ENCODE measurements around the gene HDAC4.
A peak's percentile ranks its signal among the peaks of the same experiment; 100 is the strongest.

Gene HDAC4

DNA sequence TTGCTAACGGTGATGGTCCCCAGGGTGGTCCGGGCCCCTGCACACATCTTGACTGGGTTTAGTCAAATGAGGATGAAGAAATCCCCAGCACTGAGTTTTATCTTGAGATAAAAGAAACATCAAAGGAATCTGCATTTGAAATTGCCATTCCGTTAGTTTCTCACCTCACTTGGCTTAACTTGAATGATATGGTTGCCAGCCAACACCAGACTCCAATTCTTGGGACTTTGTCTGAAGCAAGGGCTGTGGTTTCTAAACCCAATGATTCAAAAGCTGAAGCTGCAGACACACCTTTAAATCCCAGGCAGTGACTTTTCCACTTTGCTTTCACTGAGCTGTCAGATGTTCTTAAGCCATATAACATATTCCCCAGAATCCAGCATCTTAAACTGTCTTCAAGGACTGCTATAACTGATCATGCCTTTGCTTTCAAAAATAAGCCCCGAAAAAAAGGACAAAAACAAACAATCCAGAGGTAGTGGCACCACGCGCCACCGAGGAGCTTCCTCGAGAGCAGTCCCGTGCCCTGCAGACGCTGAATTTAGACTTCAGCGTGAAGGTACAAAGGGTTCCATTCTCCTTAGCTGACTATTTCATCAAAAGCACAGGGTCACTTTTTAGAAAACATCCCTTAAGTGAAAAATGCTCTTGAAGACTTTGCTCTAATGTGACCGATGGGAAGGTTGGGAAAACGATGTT lies 189.3 kb downstream of the HDAC4 start:
- DNase-seq: no peak

DNA sequence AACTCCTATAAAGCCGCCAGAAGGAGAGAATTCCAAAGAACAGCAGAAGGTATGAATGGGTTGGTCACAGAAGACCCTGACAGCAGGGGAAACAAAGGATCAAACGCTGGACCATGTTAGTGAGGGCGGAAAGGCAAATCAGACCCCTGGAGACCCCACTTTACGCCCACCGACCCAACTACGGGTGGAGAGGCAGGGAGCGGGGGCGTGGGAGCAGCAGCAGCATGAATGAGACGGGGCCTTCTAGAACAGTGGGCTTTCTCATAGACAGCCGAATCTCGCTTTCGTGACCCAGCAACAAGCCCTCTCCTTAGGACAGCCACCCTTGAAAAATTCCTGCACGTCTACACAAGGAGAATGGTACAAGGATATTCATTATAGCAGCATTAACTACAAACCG lies 191.0 kb downstream of the HDAC4 start:
- no peak for DNase-seq

- peak; percentile 89 for DNase-seq
These were observed 192.2 kb downstream of the HDAC4 start for GRCh38 chr2:239208465-239209180.

DNA sequence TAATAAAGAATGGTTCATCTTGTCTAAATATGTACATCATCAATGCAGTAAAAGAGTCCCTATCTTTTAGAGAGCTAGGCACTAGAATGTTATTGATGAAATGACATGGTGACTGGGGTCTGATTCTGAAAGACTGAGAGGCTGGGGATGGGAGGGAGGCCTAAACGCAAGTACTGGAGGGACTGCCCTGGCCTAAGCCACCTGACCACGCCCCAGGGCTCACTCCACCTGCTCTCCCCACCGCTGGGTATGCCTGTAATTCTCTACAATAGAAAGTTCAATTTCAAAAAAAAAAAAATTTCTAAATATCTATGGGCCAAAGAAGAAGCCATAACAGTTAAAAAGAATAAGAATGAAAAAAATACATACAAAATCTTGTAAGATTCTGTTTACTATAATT lies 194.0 kb downstream of the HDAC4 start:
- no peak for DNase-seq

DNA sequence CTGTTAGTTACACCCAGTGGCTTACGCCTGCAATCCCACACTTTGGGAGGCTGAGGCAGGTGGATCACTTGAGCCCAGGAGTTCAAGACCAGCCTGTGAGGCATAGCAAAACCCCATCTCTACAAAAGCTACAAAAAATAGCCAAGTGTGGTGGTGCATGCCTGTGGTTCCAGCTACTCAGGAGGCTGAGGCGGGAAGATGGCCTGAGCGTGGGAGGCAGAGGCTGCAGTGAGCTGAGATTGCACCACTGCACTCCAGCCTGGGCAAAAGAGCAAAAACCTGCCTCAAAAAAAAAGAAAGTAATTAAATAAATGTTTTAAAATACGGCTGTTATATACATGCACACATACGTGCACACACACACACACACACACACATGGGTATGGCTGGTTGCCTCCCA lies 194.8 kb downstream of the HDAC4 start:
- no peak for DNase-seq

DNA sequence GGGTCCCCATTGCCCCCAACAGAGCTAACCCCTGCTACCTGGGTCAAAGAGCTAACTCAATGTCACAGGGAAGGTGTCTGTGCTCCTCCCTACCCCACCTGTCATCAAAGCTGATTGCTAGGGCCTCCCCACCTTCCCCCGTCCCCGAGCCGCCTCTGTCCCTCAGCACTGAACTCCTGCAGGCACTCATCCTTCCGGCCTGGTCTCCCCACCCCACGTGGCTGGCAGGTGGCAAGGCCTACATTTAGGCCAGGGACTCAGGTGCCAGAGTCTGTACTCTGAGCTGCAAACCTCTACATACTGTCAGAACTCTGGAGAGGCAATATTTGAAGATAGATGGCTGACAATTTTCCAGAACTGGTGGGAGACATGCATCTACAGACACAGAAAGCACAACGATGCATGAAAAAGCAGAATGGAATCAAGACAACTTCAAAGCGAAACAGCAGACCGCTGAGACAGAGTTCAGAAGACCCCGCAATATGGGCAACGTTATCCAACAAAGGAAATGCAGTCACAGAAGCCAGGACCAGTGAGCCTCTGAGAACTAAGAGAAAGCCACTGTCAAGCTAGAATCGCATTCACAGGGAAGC lies 195.8 kb downstream of the HDAC4 start:
- DNase-seq: no peak

GRCh38 chr2:239204136-239204875 lies 196.5 kb downstream of the HDAC4 start:
- no peak for DNase-seq

GRCh38 chr2:239203443-239204135 lies 197.2 kb downstream of the HDAC4 start:
- no peak for DNase-seq

DNA sequence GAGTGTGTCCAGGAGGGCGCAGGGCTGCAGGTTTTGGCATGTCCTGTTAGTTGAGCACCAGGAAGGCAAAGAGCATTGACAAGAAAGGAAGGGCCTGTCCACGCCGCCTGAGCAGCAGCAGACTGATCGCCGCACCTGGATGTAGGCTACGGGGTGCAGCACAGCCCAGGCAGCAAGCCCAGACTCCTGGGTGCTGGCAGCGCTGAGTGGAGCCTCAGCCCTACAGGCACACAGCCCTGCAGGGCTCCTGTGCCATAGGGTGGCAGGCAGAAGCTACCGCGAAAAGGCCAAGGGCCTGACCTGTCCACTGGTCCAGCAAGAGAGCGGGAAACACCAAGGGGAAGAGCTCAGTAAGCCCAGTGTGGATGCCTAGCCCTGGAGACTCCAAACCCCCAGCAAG lies 198.0 kb downstream of the HDAC4 start:
- DNase-seq: no peak

DNA sequence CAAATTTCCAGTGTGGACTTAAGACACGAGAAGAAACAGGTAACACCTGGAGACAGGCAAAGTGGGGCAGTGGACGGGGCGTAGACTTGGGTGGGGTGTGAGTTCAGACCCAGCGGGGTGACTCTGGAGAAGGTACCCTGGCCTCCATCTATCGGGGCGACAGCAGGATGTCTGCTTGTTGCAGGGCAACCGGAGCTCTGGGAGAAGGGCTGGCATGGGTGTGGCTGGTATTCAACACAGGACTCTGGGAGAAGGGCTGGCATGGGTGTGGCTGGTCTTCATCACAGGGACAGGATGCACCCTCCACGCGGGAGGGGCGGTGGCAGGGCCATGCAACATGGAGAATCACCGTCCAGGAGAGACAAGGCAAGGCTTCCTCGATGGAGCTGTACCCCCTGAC lies 198.5 kb downstream of the HDAC4 start:
- DNase-seq: no peak

DNA sequence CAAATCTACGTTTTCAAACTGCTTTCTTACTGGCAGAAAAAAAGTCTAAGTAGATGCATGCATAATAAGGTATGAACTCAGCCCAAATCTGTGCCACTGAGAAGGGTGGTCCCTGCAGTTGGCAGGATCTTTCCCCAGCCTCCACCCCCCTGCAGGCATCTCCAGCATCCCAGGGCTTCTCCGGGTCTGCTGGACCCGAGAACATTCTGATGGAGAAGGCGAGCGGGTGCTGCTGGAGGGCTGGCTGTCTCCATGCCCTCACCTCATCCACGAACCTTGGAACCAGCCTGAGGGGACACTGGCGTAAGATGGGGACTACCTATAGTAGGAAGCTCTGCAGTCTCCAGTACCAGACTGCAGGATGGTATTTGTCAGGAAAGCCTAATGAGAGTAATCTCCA lies 198.9 kb downstream of the HDAC4 start:
- DNase-seq: no peak

DNA sequence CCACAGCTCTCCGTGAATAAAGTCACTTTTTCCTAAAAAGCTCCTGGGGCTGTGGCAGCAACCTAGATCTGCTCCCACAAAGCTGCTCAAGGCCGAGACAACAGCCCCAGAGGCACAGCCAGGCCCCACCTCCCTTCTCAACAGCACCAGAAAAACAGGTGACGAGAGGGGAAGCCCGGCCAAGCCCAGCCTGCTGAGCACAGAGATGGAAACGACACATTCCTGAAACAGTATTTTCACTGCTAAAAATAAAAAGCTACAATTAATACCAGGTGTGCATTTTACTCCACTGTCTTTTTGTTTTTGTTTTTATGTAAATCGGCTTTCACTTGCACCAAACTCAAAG lies 199.3 kb downstream of the HDAC4 start:
- DNase-seq: no peak

- DNase-seq: no peak
These were observed 199.9 kb downstream of the HDAC4 start for GRCh38 chr2:239200646-239201530.

- no peak for DNase-seq
These were observed 201.6 kb downstream of the HDAC4 start for GRCh38 chr2:239199041-239199768.

GRCh38 chr2:239198221-239198620 lies 202.6 kb downstream of the HDAC4 start:
- DNase-seq: no peak

GRCh38 chr2:239197146-239197545 lies 203.7 kb downstream of the HDAC4 start:
- DNase-seq: no peak

GRCh38 chr2:239196474-239197021 lies 204.3 kb downstream of the HDAC4 start:
- no peak for DNase-seq

DNA sequence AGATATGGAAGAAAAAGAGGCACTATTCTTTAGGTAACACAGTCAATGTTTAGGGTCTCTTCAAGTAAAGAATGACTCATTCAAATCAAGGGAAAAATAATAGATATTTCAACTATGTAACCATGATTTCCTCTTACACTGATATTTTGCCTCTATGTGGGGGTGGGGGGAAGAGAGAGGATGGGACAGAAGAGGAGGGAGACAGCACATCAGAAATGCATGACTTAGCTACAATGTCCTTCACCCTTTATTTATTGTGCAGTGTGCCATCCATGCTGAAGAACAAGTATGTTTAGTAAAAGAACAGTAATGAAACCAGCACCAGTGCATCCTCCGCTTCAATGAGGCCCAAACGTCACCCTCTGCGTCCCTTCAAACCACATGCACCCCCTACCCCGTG lies 204.8 kb downstream of the HDAC4 start:
- no peak for DNase-seq

DNA sequence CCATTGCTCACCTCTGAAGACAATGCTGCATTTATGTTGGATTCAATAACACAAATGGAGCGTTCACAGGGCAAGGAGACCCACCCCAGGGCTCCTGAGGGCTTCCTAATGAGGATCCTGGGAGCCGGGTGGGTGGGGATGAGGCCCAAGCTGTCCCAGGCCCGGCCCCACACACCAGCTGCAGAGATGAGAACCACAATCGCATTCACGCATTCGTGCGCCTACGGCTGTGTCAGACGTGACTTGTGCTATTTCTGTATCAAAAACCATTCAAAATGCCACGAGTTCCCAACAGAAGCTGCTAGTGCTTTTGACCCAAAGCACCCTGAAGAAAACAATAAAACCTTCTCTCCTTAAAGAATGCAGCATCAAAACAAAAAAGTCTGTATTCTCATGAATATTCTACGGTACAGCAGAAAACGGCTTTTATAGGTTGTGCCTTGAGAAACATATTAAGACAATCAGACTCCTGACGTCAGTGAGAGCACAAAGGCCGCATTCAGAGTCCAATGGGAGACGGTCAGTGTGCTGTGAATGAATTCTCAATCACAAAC lies 205.4 kb downstream of the HDAC4 start:
- no peak for DNase-seq

- no peak for DNase-seq
These were observed 206.0 kb downstream of the HDAC4 start for GRCh38 chr2:239194731-239195317.

Data from DMS153 (cell line).